HCT116 (cell line): ENCODE measurements around the gene TIGD2. TPM values are rescaled to one million over a fixed set of nuclear protein-coding genes. Genes with fewer than 3 reads are reported as not detected.

Source experiments
- ATAC-seq: fragments of 200-7000 bp; cut with Tn5 transposase; 2 replicates; pipeline ENCODE4 v1.9.1; 2020; ENCODE audit warnings: mild to moderate bottlenecking, moderate library complexity
- BruUV-seq: library from RNA; stranded (reverse); fragments of 400-500 nt; replicated peaks from 2 replicates; lab custom pipeline; 2021; lab: Mats Ljungman, UMichigan
- CTCF ChIA-PET: fragments of 300-600 bp; sonication (Branson Sonifier 250); formaldehyde crosslinking; loops from one replicate; lab custom pipeline; 2021; ENCODE audit warnings: antibody characterized with exemption; lab: Charles Lee
- POLR2A ChIA-PET: fragments of 300-600, 350-600 bp; sonication (Branson Sonifier 250); formaldehyde crosslinking; loops from one replicate; lab custom pipeline; 2021; ENCODE audit warnings: antibody characterized with exemption; lab: Charles Lee
- RAD21 ChIA-PET, 2 experiments: fragments of 300-600 bp; sonication (Branson Sonifier 250); formaldehyde crosslinking; loops; one replicate each; lab custom pipeline; 2023; ENCODE audit warnings: low total read pairs in 2 of 2; ENCODE audit not compliant: uncharacterized antibody in 2 of 2, unreplicated experiment in 2 of 2, low non-redundant PET in 1 of 2; lab: Charles Lee
- DNase-seq: peaks from one replicate; pipeline ENCODE4 v3.0.0-alpha.2; 2010; ENCODE audit warnings: low read depth, low spot score
- H2AFZ ChIP-seq: fragments of 200-600 bp; shearing (Covaris generic), sonication (generic); 2 replicates; pipeline ENCODE4 v1.6.1; 2017; ENCODE audit warnings: low read depth, mixed run types, mixed read lengths, antibody characterized with exemption, low read length; ENCODE audit not compliant: poor library complexity, severe bottlenecking
- H3K27ac ChIP-seq: 2 replicates; pipeline ENCODE4 v1.5.1; 2012; ENCODE audit warnings: low read depth, low read length
- H3K27me3 ChIP-seq: fragments of 200-600 bp; sonication (generic); 2 replicates; pipeline ENCODE4 v1.6.1; 2016; ENCODE audit warnings: mixed run types, low read length, mixed read lengths; ENCODE audit not compliant: insufficient read depth
- H3K36me3 ChIP-seq, 2 experiments: fragments of 200-500 bp in 1 of 2; fragments of 200-600 bp in 1 of 2; sonication (Bioruptor generic) in 1 of 2; sonication (generic) in 1 of 2; 2 replicates each; pipeline versions ENCODE4 v1.5.1 to v1.6.1; 2014 to 2016; ENCODE audit warnings: low read length in 2 of 2, inconsistent platforms in 1 of 2, mixed read lengths in 1 of 2, mixed run types in 1 of 2; ENCODE audit not compliant: insufficient read depth in 2 of 2, control insufficient read depth in 1 of 2
- H3K4me1 ChIP-seq, 2 experiments: fragments of 200-600 bp in 1 of 2; sonication (generic) in 1 of 2; 2 replicates each; pipeline versions ENCODE4 v1.5.1 to v1.6.1; 2012 to 2017; ENCODE audit warnings: low read length in 2 of 2, inconsistent platforms in 1 of 2, mild to moderate bottlenecking in 1 of 2, mixed read lengths in 1 of 2, mixed run types in 1 of 2, moderate library complexity in 1 of 2; ENCODE audit not compliant: insufficient read depth in 2 of 2, control insufficient read depth in 1 of 2
- H3K4me2 ChIP-seq: fragments of 200-600 bp; sonication (generic); 2 replicates; pipeline ENCODE4 v1.6.1; 2017; ENCODE audit warnings: mixed run types, low read length, mixed read lengths
- H3K4me3 ChIP-seq, 2 experiments: fragments of 200-600 bp in 1 of 2; sonication (generic) in 1 of 2; replicated peaks in 1 of 2; 2 replicates each; pipeline ENCODE4 v1.5.1; 2011 to 2016; ENCODE audit warnings: low read length in 2 of 2, control low read depth in 1 of 2, low read depth in 1 of 2, mild to moderate bottlenecking in 1 of 2, mixed read lengths in 1 of 2, mixed run types in 1 of 2
- H3K79me2 ChIP-seq: fragments of 200-600 bp; sonication (generic); 2 replicates; pipeline ENCODE4 v1.6.1; 2017; ENCODE audit warnings: mild to moderate bottlenecking, mixed run types, low read length, moderate library complexity, mixed read lengths; ENCODE audit not compliant: insufficient read depth
- H3K9ac ChIP-seq: fragments of 200-600 bp; sonication (generic); 2 replicates; pipeline ENCODE4 v1.6.1; 2016; ENCODE audit warnings: low read length, mixed read lengths
- H3K9me2 ChIP-seq: fragments of 200-600 bp; sonication (generic), shearing (Covaris generic); 2 replicates; pipeline ENCODE4 v1.6.1; 2017; ENCODE audit warnings: mixed run types, mild to moderate bottlenecking, moderate library complexity; ENCODE audit not compliant: insufficient read depth
- H3K9me3 ChIP-seq, 2 experiments: fragments of 200-500 bp in 1 of 2; fragments of 200-600 bp in 1 of 2; sonication (Bioruptor generic) in 1 of 2; sonication (generic) in 1 of 2; 2 replicates each; pipeline ENCODE4 v1.6.1; 2014 to 2017; ENCODE audit warnings: low read length in 2 of 2, mixed read lengths in 2 of 2, inconsistent platforms in 1 of 2, low read depth in 1 of 2, mild to moderate bottlenecking in 1 of 2, mixed run types in 1 of 2, moderate library complexity in 1 of 2; ENCODE audit not compliant: control insufficient read depth in 1 of 2, insufficient read depth in 1 of 2
- H4K20me1 ChIP-seq: fragments of 200-600 bp; sonication (generic), shearing (Covaris generic); 2 replicates; pipeline ENCODE4 v1.6.1; 2017; ENCODE audit warnings: mixed run types, mild to moderate bottlenecking, moderate library complexity; ENCODE audit not compliant: insufficient read depth
- ATF3 ChIP-seq: IDR thresholded peaks from 2 replicates; pipeline ENCODE4 v1.6.1; 2012
- CEBPB ChIP-seq: IDR thresholded peaks from 2 replicates; pipeline ENCODE4 v1.6.1; 2012; ENCODE audit warnings: low read depth
- ELF1 ChIP-seq: IDR thresholded peaks from 2 replicates; pipeline ENCODE4 v1.6.1; 2012; ENCODE audit warnings: low read depth, borderline replicate concordance
- FOSL1 ChIP-seq: IDR thresholded peaks from 2 replicates; pipeline ENCODE4 v1.6.1; 2012; ENCODE audit warnings: low read depth
- POLR2AphosphoS5 ChIP-seq: IDR thresholded peaks from 2 replicates; pipeline ENCODE4 v1.6.1; 2011; ENCODE audit warnings: mild to moderate bottlenecking, low read depth, low read length, moderate library complexity
- REST ChIP-seq: IDR thresholded peaks from 2 replicates; pipeline ENCODE4 v1.6.1; 2012; ENCODE audit warnings: low read depth
- TCF7L2 ChIP-seq: IDR thresholded peaks from 2 replicates; pipeline ENCODE4 v1.7.0; 2011; ENCODE audit warnings: borderline replicate concordance, inconsistent platforms; ENCODE audit not compliant: insufficient read depth, insufficient read length; ENCODE audit errors: extremely low read depth
- YY1 ChIP-seq: IDR thresholded peaks from 2 replicates; pipeline ENCODE4 v1.6.1; 2011; ENCODE audit warnings: low read length, low read depth, moderate library complexity, mild to moderate bottlenecking; ENCODE audit not compliant: insufficient replicate concordance; ENCODE audit errors: extremely low read depth
- intact Hi-C: fragments of 100-400 bp; cut with micrococcal nuclease; formaldehyde crosslinking; loops from 2 replicates; pipeline ENCODE4 v1.10.0; 2022
- total RNA-seq: library from RNA; stranded (reverse); gene quantifications from one replicate; pipeline ENCODE4 v1.2.1, GENCODE V29; 2021; ENCODE audit not compliant: unreplicated experiment

The TIGD2 gene
- total RNA-seq, 1 experiment from 2014 or later = 10.3 TPM

GRCh38 chr4:89162496-89162895 is 51.2 kb downstream of the TIGD2 start:
- intact Hi-C loops = no loop called here
- no peak overlapping the region for H2AFZ ChIP-seq
- H3K36me3 ChIP-seq = no peaks in the 10 kb centered on the region
- H3K4me2 ChIP-seq = no peak overlapping the region
- no peaks in the 10 kb centered on the region for H3K27me3 ChIP-seq
- H3K79me2 ChIP-seq = no peaks in the 10 kb centered on the region
- ChIA-PET POLR2A (no interaction called here), CTCF (interaction anchor here (1.1 kb wide), 1 partner anchor 20 kb away, joined by 3 read pairs; no protein-coding TSS in a partner anchor), RAD21 (no interaction called here)
- no peak overlapping the region for H3K9ac ChIP-seq
- no TSS peak for BruUV-seq
- ATAC-seq (no peak), DNase-seq (no peak)
- H3K9me2 ChIP-seq = no peaks in the 10 kb centered on the region
- no peaks in the 10 kb centered on the region for H4K20me1 ChIP-seq
- no peaks in the 10 kb centered on the region for H3K4me1 ChIP-seq
- TF ChIP-seq REST = no peak
- TF ChIP-seq ELF1 = no peak
- no peak for TF ChIP-seq FOSL1
- TF ChIP-seq YY1 = no peak
- no peak for TF ChIP-seq POLR2AphosphoS5
- no peak for TF ChIP-seq ATF3
- TF ChIP-seq TCF7L2 = no peak
- TF ChIP-seq CEBPB = no peak
- H3K4me3 ChIP-seq = no peak overlapping the region
- no peak overlapping the region for H3K27ac ChIP-seq
- H3K9me3 ChIP-seq = no peaks in the 10 kb centered on the region
